SK-N-SH (cell line): ENCODE measurements around the gene MFSD6L. TPM values are rescaled to one million over a fixed set of nuclear protein-coding genes. Genes with fewer than 3 reads are reported as not detected.

Source experiments
- CTCF ChIA-PET: fragments of 300-600, 350-600 bp; formaldehyde crosslinking; extraction: SDS; loops from one replicate; lab custom pipeline; 2021; lab: Yijun Ruan, JAX
- POLR2A ChIA-PET: fragments of 350-600 bp; sonication (Branson Sonifier 250); formaldehyde crosslinking; extraction: SDS; loops from one replicate; lab custom pipeline; 2020; ENCODE audit warnings: antibody characterized with exemption, inconsistent platforms; lab: Yijun Ruan, JAX
- DNase-seq: peaks from one replicate; pipeline ENCODE4 v3.0.0; 2012
- H2AFZ ChIP-seq: fragments of 200-600 bp; sonication (generic); 2 replicates; pipeline ENCODE4 v1.8.1; 2016; ENCODE audit warnings: antibody characterized with exemption, mild to moderate bottlenecking, low read depth
- H3F3A ChIP-seq: fragments of 200-600 bp; sonication (generic); replicated peaks from 2 replicates; pipeline ENCODE3; 2016; ENCODE audit warnings: antibody characterized with exemption, mild to moderate bottlenecking; ENCODE audit not compliant: insufficient read depth
- H3K27ac ChIP-seq, 2 experiments: fragments of 200-500 bp in 1 of 2; fragments of 200-600 bp in 1 of 2; sonication (Bioruptor generic) in 1 of 2; sonication (generic), shearing (Covaris generic) in 1 of 2; 2 replicates each; pipeline versions ENCODE4 v1.5.1 to v1.6.1; 2014 to 2016; ENCODE audit warnings: low read depth in 2 of 2, inconsistent platforms in 1 of 2, low read length in 1 of 2, mild to moderate bottlenecking in 1 of 2, mixed read lengths in 1 of 2
- H3K27me3 ChIP-seq: fragments of 200-600 bp; sonication (generic), shearing (Covaris generic); 2 replicates; pipeline ENCODE4 v1.6.1; 2016; ENCODE audit warnings: mixed run types; ENCODE audit not compliant: insufficient read depth
- H3K36me3 ChIP-seq, 2 experiments: fragments of 200-500 bp in 1 of 2; fragments of 200-600 bp in 1 of 2; sonication (Bioruptor generic) in 1 of 2; sonication (generic) in 1 of 2; replicated peaks in 1 of 2; 2 replicates each; pipeline versions ENCODE3 to v1.5.1; 2014 to 2016; ENCODE audit warnings: low read length in 1 of 2, mild to moderate bottlenecking in 1 of 2; ENCODE audit not compliant: insufficient read depth in 2 of 2, control insufficient read depth in 1 of 2
- H3K4me1 ChIP-seq, 2 experiments: fragments of 200-500 bp in 1 of 2; fragments of 200-600 bp in 1 of 2; sonication (Bioruptor generic) in 1 of 2; sonication (generic), shearing (Covaris generic) in 1 of 2; 2 replicates each; pipeline versions ENCODE4 v1.5.1 to v1.6.1; 2014 to 2016; ENCODE audit warnings: low read depth in 1 of 2, low read length in 1 of 2, mixed run types in 1 of 2; ENCODE audit not compliant: insufficient read depth in 2 of 2, control insufficient read depth in 1 of 2
- H3K4me2 ChIP-seq: fragments of 200-600 bp; sonication (generic), shearing (Covaris generic); 2 replicates; pipeline ENCODE4 v1.6.1; 2017; ENCODE audit warnings: mixed run types
- H3K4me3 ChIP-seq, 2 experiments: fragments of 200-500 bp in 1 of 2; fragments of 200-600 bp in 1 of 2; sonication (Bioruptor generic) in 1 of 2; sonication (generic), shearing (Covaris generic) in 1 of 2; 2 replicates each; pipeline versions ENCODE4 v1.5.1 to v1.8.1; 2014 to 2016; ENCODE audit warnings: low read depth in 2 of 2, inconsistent platforms in 1 of 2, low read length in 1 of 2, mild to moderate bottlenecking in 1 of 2, mixed read lengths in 1 of 2, moderate library complexity in 1 of 2
- H3K79me2 ChIP-seq: fragments of 200-600 bp; sonication (generic); 2 replicates; pipeline ENCODE4 v1.8.1; 2017; ENCODE audit warnings: mild to moderate bottlenecking; ENCODE audit not compliant: insufficient read depth
- H3K9ac ChIP-seq: fragments of 200-600 bp; sonication (generic); 2 replicates; pipeline ENCODE4 v1.6.1; 2017; ENCODE audit warnings: mixed run types
- H3K9me2 ChIP-seq: fragments of 200-600 bp; sonication (generic); 2 replicates; pipeline ENCODE4 v1.6.1; 2017; ENCODE audit warnings: mixed run types
- H3K9me3 ChIP-seq: fragments of 200-600 bp; sonication (generic); 2 replicates; pipeline ENCODE4 v1.6.1; 2017; ENCODE audit warnings: mixed run types, mild to moderate bottlenecking, moderate library complexity
- H4K20me1 ChIP-seq: fragments of 200-600 bp; sonication (generic); 2 replicates; pipeline ENCODE4 v1.6.1; 2017; ENCODE audit warnings: mild to moderate bottlenecking, mixed run types; ENCODE audit not compliant: insufficient read depth
- CHD2 ChIP-seq: fragments of 150-350 bp; IDR thresholded peaks from 2 replicates; pipeline ENCODE4 v1.6.1; 2018; ENCODE audit warnings: low read length; ENCODE audit not compliant: partially characterized antibody
- ELF1 ChIP-seq: IDR thresholded peaks from 2 replicates; pipeline ENCODE4 v1.4.0; 2012
- EZH2phosphoT487 ChIP-seq: fragments of 200-600 bp; sonication (generic); IDR thresholded peaks from 2 replicates; pipeline ENCODE4 v1.6.1; 2017; ENCODE audit warnings: low read depth, mixed run types, mild to moderate bottlenecking, antibody characterized with exemption, moderate library complexity, borderline replicate concordance
- FOXJ3 ChIP-seq: sonication (generic); formaldehyde crosslinking; IDR thresholded peaks from 2 replicates; pipeline ENCODE4 v1.5.1; 2020; ENCODE audit warnings: mild to moderate bottlenecking, missing genetic modification reagents
- FOXM1 ChIP-seq: IDR thresholded peaks from 2 replicates; pipeline ENCODE4 v1.4.0; 2012; ENCODE audit warnings: low read depth, mild to moderate bottlenecking
- GATA2 ChIP-seq: sonication (generic); formaldehyde crosslinking; IDR thresholded peaks from 2 replicates; pipeline ENCODE4 v1.5.0; 2020; ENCODE audit warnings: mild to moderate bottlenecking, missing genetic modification reagents
- MEF2A ChIP-seq: IDR thresholded peaks from 2 replicates; pipeline ENCODE4 v1.4.0; 2012; ENCODE audit warnings: low read depth, borderline replicate concordance
- NFIC ChIP-seq: IDR thresholded peaks from 2 replicates; pipeline ENCODE4 v1.4.0; 2012; ENCODE audit warnings: borderline replicate concordance
- RAD21 ChIP-seq: IDR thresholded peaks from 2 replicates; pipeline ENCODE4 v1.6.1; 2012; ENCODE audit warnings: mild to moderate bottlenecking, low read length
- RCOR1 ChIP-seq: fragments of 150-350 bp; IDR thresholded peaks from 2 replicates; pipeline ENCODE4 v1.6.1; 2017; ENCODE audit warnings: antibody characterized with exemption, low read length
- SMC3 ChIP-seq: IDR thresholded peaks from 2 replicates; pipeline ENCODE4 v1.6.1; 2012; ENCODE audit warnings: low read depth, low read length, improper control_type of control experiment
- TAF1 ChIP-seq: IDR thresholded peaks from 2 replicates; pipeline ENCODE4 v1.6.1; 2012; ENCODE audit warnings: low read depth, mild to moderate bottlenecking, low read length, moderate library complexity, borderline replicate concordance
- TCF12 ChIP-seq: IDR thresholded peaks from 2 replicates; pipeline ENCODE4 v1.4.0; 2012
- WGBS: methylation state at CpG from one replicate; pipeline ENCODE4 v1.1.6; 2017; ENCODE audit warnings: low lambda C conversion rate; 5-methylcytosine and 5-hydroxymethylcytosine counted together
- polyA plus RNA-seq, 3 experiments: library from polyadenylated mRNA; depleted of rRNA; stranded (reverse); fragments of >200 nt; gene quantifications; 2 replicates each; pipeline ENCODE4 v1.2.3, GENCODE V29; 2012
- TF ChIP-seq, protein P1 (sequence below): IDR thresholded peaks from 2 replicates; pipeline ENCODE4 v1.6.1; 2012; ENCODE audit warnings: mild to moderate bottlenecking, low read depth, low read length, moderate library complexity
- TF ChIP-seq, protein P2 (sequence below): IDR thresholded peaks from 2 replicates; pipeline ENCODE4; 2012
- TF ChIP-seq, protein P3 (sequence below): IDR thresholded peaks from 2 replicates; pipeline ENCODE4 v1.4.0; 2012; ENCODE audit warnings: low read depth, borderline replicate concordance
- TF ChIP-seq, protein P4 (sequence below): IDR thresholded peaks from 2 replicates; pipeline ENCODE4 v1.4.0; 2012; ENCODE audit warnings: low read depth, borderline replicate concordance

The MFSD6L gene
- polyA plus RNA-seq, 1 of the 3 experiments (the other 2 are of a cell fraction) = not detected

DNA sequence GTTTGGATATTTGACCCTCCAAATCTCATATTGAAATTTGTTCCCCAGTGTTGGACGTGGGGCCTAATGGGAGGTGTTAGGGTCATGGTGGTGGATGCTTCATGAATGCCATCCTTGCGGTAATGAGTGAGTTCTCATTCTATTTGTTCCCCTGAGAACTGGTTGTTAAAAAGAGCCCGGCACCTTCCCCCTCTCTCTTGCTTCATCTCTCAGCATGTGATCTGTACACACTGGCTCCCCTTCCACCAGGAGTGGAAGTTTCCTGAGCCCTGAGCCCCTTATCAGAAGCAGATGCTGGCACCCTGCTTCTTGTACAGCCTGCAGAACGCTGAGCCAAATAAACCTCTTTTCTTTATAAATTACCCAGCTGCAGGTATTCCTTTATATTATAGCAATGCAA lies 42.7 kb upstream of the MFSD6L start:
- no peak overlapping the region for H3K4me3 ChIP-seq
- CTCF ChIA-PET = interaction anchor here (1.3 kb wide), 1 partner anchor 9 kb away, joined by 3 read pairs; no protein-coding TSS in a partner anchor
- no peaks in the 10 kb centered on the region for H4K20me1 ChIP-seq
- no peak overlapping the region for H3K4me2 ChIP-seq
- no peaks in the 10 kb centered on the region for H3F3A ChIP-seq
- H3K9me2 ChIP-seq = no peaks in the 10 kb centered on the region
- DNase-seq = no peak
- TF ChIP-seq SMC3 = no peak
- no peak for TF ChIP-seq FOXJ3 (CRISPR knock-in tag)
- TF ChIP-seq MEF2A = no peak
- TF ChIP-seq, protein P1, sequence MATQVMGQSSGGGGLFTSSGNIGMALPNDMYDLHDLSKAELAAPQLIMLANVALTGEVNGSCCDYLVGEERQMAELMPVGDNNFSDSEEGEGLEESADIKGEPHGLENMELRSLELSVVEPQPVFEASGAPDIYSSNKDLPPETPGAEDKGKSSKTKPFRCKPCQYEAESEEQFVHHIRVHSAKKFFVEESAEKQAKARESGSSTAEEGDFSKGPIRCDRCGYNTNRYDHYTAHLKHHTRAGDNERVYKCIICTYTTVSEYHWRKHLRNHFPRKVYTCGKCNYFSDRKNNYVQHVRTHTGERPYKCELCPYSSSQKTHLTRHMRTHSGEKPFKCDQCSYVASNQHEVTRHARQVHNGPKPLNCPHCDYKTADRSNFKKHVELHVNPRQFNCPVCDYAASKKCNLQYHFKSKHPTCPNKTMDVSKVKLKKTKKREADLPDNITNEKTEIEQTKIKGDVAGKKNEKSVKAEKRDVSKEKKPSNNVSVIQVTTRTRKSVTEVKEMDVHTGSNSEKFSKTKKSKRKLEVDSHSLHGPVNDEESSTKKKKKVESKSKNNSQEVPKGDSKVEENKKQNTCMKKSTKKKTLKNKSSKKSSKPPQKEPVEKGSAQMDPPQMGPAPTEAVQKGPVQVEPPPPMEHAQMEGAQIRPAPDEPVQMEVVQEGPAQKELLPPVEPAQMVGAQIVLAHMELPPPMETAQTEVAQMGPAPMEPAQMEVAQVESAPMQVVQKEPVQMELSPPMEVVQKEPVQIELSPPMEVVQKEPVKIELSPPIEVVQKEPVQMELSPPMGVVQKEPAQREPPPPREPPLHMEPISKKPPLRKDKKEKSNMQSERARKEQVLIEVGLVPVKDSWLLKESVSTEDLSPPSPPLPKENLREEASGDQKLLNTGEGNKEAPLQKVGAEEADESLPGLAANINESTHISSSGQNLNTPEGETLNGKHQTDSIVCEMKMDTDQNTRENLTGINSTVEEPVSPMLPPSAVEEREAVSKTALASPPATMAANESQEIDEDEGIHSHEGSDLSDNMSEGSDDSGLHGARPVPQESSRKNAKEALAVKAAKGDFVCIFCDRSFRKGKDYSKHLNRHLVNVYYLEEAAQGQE = no peak
- TF ChIP-seq FOXM1 = no peak
- TF ChIP-seq EZH2phosphoT487 = no peak
- no peak for TF ChIP-seq NFIC
- no peak for TF ChIP-seq GATA2
- no peak for TF ChIP-seq TCF12
- no peak for TF ChIP-seq RAD21
- no peak for TF ChIP-seq ELF1
- no peak for TF ChIP-seq TAF1
- TF ChIP-seq, protein P2, sequence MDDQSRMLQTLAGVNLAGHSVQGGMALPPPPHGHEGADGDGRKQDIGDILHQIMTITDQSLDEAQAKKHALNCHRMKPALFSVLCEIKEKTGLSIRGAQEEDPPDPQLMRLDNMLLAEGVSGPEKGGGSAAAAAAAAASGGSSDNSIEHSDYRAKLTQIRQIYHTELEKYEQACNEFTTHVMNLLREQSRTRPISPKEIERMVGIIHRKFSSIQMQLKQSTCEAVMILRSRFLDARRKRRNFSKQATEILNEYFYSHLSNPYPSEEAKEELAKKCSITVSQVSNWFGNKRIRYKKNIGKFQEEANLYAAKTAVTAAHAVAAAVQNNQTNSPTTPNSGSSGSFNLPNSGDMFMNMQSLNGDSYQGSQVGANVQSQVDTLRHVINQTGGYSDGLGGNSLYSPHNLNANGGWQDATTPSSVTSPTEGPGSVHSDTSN = no peak
- TF ChIP-seq, protein P3, sequence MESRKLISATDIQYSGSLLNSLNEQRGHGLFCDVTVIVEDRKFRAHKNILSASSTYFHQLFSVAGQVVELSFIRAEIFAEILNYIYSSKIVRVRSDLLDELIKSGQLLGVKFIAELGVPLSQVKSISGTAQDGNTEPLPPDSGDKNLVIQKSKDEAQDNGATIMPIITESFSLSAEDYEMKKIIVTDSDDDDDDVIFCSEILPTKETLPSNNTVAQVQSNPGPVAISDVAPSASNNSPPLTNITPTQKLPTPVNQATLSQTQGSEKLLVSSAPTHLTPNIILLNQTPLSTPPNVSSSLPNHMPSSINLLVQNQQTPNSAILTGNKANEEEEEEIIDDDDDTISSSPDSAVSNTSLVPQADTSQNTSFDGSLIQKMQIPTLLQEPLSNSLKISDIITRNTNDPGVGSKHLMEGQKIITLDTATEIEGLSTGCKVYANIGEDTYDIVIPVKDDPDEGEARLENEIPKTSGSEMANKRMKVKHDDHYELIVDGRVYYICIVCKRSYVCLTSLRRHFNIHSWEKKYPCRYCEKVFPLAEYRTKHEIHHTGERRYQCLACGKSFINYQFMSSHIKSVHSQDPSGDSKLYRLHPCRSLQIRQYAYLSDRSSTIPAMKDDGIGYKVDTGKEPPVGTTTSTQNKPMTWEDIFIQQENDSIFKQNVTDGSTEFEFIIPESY = no peak
- no peak for TF ChIP-seq RCOR1
- TF ChIP-seq CHD2 = no peak
- TF ChIP-seq, protein P4, sequence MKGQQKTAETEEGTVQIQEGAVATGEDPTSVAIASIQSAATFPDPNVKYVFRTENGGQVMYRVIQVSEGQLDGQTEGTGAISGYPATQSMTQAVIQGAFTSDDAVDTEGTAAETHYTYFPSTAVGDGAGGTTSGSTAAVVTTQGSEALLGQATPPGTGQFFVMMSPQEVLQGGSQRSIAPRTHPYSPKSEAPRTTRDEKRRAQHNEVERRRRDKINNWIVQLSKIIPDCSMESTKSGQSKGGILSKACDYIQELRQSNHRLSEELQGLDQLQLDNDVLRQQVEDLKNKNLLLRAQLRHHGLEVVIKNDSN = no peak
- no peaks in the 10 kb centered on the region for H3K36me3 ChIP-seq
- no peaks in the 10 kb centered on the region for H3K79me2 ChIP-seq
- no peak overlapping the region for H2AFZ ChIP-seq
- H3K27ac ChIP-seq = no peak overlapping the region
- H3K4me1 ChIP-seq = no peaks in the 10 kb centered on the region
- POLR2A ChIA-PET = no interaction called here
- H3K27me3 ChIP-seq = peaks cover 29% of the 10 kb centered on the region
- H3K9ac ChIP-seq = no peak overlapping the region
- 27% methylated on average over 4 of the region's 4 CpGs for WGBS
- H3K9me3 ChIP-seq = no peaks in the 10 kb centered on the region
